Stimulated activated CD8-positive, alpha-beta memory T cell treated with anti-CD3 and anti-CD28 coated beads, Interleukin-15, amount 100 ng/mL, for 4 hours (primary cell): Measurements from ENCODE around the gene CCNF.
A peak's percentile ranks its signal among the peaks of the same experiment; 100 is the strongest.
"Not testable (repeated sequence)": the region's sequence is repeated elsewhere in the genome, so short reads cannot be mapped to it uniquely, and the experiment has no call there.

Source experiments
- DNase-seq, 2 donors: peaks; one replicate each; pipeline ENCODE4 v3.0.0-alpha.2; 2020; ENCODE audit warnings: low read depth in 2 of 2

The CCNF gene

GRCh38 chr16:2471653-2472487, 42.6 kb downstream of the CCNF start:
- DNase-seq, result no peak

GRCh38 chr16:2472488-2472864, 43.2 kb downstream of the CCNF start:
- DNase-seq, result no peak

- no peak for DNase-seq
These were observed 43.7 kb downstream of the CCNF start for GRCh38 chr16:2472885-2473445.

GRCh38 chr16:2473446-2473926, 44.2 kb downstream of the CCNF start:
- DNase-seq, result no peak

GRCh38 chr16:2473999-2474876, 45.0 kb downstream of the CCNF start:
- DNase-seq, result peak in 1 of 2 donors; percentile 44

- DNase-seq, result peak; percentile 61 to 73
These were observed 45.7 kb downstream of the CCNF start, which contains the start of gene TBC1D24 for GRCh38 chr16:2474877-2475412. Gene TBC1D24, plus strand, starts transcription at chr16:2475127. Its CDS starts 21,022 bp downstream, at chr16:2496149.

- peak in 1 of 2 donors; percentile 36 for DNase-seq
These were observed 46.4 kb downstream of the CCNF start for GRCh38 chr16:2475413-2476344.

- DNase-seq, result no peak
These were observed 47.1 kb downstream of the CCNF start for GRCh38 chr16:2476345-2476720.

- DNase-seq, result no peak
These were observed 47.5 kb downstream of the CCNF start for GRCh38 chr16:2476741-2477140.

- no peak for DNase-seq
These were observed 48.1 kb downstream of the CCNF start for GRCh38 chr16:2477327-2477726.

- DNase-seq, result no peak
These were observed 49.0 kb downstream of the CCNF start for GRCh38 chr16:2478279-2478678.

- not testable (repeated sequence) for DNase-seq
These were observed 50.7 kb downstream of the CCNF start for GRCh38 chr16:2479996-2480395.

GRCh38 chr16:2480948-2481347, 51.7 kb downstream of the CCNF start:
- no peak for DNase-seq

- no peak for DNase-seq
These were observed 52.4 kb downstream of the CCNF start for GRCh38 chr16:2481676-2482075.

- DNase-seq, result no peak
These were observed 53.0 kb downstream of the CCNF start for GRCh38 chr16:2482249-2482648.

- no peak for DNase-seq
These were observed 53.7 kb downstream of the CCNF start for GRCh38 chr16:2482708-2483534.

- DNase-seq, result no peak
These were observed 55.0 kb downstream of the CCNF start for GRCh38 chr16:2483939-2484897.

- no peak for DNase-seq
These were observed 55.8 kb downstream of the CCNF start for GRCh38 chr16:2484898-2485508.
